ENCODE data around the gene MZT2A.
"Not testable (repeated sequence)": the region's sequence is repeated elsewhere in the genome, so short reads cannot be mapped to it uniquely, and the experiment has no call there.

DNA sequence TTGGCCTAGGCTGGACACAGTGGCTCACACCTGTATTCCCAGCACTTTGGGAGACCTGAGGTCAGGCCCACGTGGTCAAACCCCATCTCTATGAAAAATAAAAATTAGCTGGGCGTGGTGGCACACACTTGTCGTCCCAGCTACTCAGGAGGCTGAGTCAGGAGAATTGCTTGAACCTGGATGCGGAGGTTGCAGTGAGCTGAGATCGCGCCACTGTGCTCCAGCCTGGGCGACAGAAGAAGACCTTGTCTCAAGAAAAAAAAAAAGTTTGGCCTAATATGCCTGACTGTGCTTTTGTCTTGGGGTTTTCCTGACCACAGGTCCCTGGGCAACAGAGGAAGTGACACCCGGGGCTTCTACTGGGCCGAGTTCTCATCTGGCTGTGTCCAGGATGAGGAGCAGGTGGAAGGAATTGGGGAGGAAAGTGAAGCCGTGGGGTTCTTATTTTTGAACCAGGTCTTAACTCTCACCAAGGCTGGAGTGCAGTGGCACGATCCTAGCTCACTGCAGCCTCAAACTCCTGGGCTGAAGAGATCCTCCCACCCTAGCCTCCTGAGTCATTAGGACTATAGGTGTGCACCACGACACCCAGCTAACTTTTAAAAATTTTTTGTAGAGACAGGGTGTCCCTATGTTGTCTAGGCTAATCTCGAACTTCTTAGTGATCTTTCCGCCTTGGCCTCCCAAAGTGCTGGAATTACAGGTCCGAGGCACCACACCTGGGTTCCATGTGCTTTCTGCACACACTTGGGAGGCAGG is 22.4 kb upstream of the MZT2A start:
- TF ChIP-seq POLR2AphosphoS5, POLR2A (IDR thresholded peaks at IDR 0.05): not testable (repeated sequence)

All from suprapubic skin (tissue), 4 donors.